SK-N-SH treated with all-trans-retinoic acid at 6 μM for 48 hours (cell line): ENCODE data around the gene CA9.

ENCODE experiments used
- SNAI2 ChIP-seq: fragments of 250-450 bp; sonication (Bioruptor Pico); IDR thresholded peaks from 2 replicates; pipeline ENCODE4 v1.5.0; 2020; ENCODE audit warnings: mild to moderate bottlenecking, moderate library complexity
- ZFP30 ChIP-seq: fragments of 450-650 bp; formaldehyde crosslinking; IDR thresholded peaks from 2 replicates; pipeline ENCODE4 v1.5.0; 2022; ENCODE audit warnings: mild to moderate bottlenecking, moderate library complexity

GRCh38 chr9:35687306-35687705 lies 13.6 kb downstream of the CA9 start:
- TF ChIP-seq SNAI2, result no peak
- TF ChIP-seq ZFP30 (CRISPR knock-in tag), result no peak
